Activated CD8-positive, alpha-beta memory T cell treated with anti-CD3 and anti-CD28 coated beads, Interleukin-2, amount 10 ng/mL, durations not matched to agents 7 days and 5 days (primary cell): Measurements from ENCODE around the gene CCDC134. TPM values are rescaled to one million over a fixed set of nuclear protein-coding genes. Genes with fewer than 3 reads are reported as not detected.

Source experiments
- ATAC-seq: fragments of 150-1000 bp; cut with Tn5 transposase; one replicate; pipeline ENCODE4 v1.10.0; 2021; ENCODE audit warnings: moderate library complexity
- CTCF ChIA-PET: fragments of 350-600 bp; sonication (Branson Sonifier 250); formaldehyde crosslinking; loops from one replicate; lab custom pipeline; 2021; ENCODE audit warnings: antibody characterized with exemption; lab: Charles Lee
- DNase-seq: peaks from one replicate; pipeline ENCODE4 v3.0.0-alpha.2; 2020
- H3K27ac Mint-ChIP-seq: one replicate; pipeline ENCODE4 v1.8.0; 2021; ENCODE audit warnings: mild to moderate bottlenecking, mixed read lengths
- H3K27me3 Mint-ChIP-seq: one replicate; pipeline ENCODE4 v1.8.0; 2021; ENCODE audit warnings: mixed read lengths
- H3K36me3 Mint-ChIP-seq: one replicate; pipeline ENCODE4 v1.8.0; 2021; ENCODE audit warnings: mild to moderate bottlenecking, mixed read lengths
- H3K4me1 Mint-ChIP-seq: one replicate; pipeline ENCODE4 v1.8.0; 2021; ENCODE audit warnings: mixed read lengths
- H3K4me3 Mint-ChIP-seq: one replicate; pipeline ENCODE4 v1.8.0; 2021; ENCODE audit warnings: mild to moderate bottlenecking, moderate library complexity, mixed read lengths
- H3K9me3 Mint-ChIP-seq: one replicate; pipeline ENCODE4 v1.8.0; 2022; ENCODE audit warnings: low read depth, mixed read lengths
- total RNA-seq, 2 experiments: library from RNA; stranded (reverse); gene quantifications; one replicate each; pipeline ENCODE4 v1.2.3, GENCODE V29; 2021

Gene CCDC134
- total RNA-seq, 2 experiments from 2014 or later, result 25.3 to 27.9 TPM

DNA sequence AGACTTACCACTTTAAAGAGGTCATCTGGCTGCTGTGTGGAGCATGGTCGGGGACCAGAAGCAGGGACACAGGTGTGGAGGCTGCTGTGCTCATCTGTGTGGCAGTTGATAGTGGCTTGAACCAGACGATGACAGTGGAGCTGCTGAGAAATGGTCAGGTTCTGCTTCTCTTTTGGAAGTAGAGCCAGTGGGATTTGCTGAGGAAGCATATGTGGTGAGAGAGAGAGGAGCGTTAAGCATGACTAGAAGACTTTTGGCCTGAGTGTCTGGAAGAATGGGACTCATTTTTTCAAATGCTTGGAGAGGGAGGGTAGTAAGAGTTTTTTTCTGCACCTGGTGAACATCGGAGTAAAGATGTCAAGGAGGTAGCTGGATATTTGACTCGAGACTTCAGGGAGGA is 20.0 kb downstream of the CCDC134 start:
- no peaks in the 10 kb centered on the region for H3K9me3 Mint-ChIP-seq

GRCh38 chr22:41821471-41822316 is 21.2 kb downstream of the CCDC134 start:
- ATAC-seq, result no peak
- no peak overlapping the region for H3K4me3 Mint-ChIP-seq
- peaks cover 12% of the 10 kb centered on the region for H3K36me3 Mint-ChIP-seq
- H3K9me3 Mint-ChIP-seq, result no peaks in the 10 kb centered on the region
- CTCF ChIA-PET, result interaction anchor here (0.9 to 2.4 kb wide), 14 partner anchors 10 to 125 kb away, joined by 3 to 13 read pairs (median 6); partner anchors contain the start of genes CENPM and SREBF2
- H3K27ac Mint-ChIP-seq, result peak overlapping the region; percentile 73
- no peak for DNase-seq
- no peaks in the 10 kb centered on the region for H3K27me3 Mint-ChIP-seq
- H3K4me1 Mint-ChIP-seq, result peaks cover 21% of the 10 kb centered on the region

More for the DNA sequence above, 20.0 kb downstream of the CCDC134 start:
- no peak for DNase-seq
- CTCF ChIA-PET, result interaction anchor here (0.6 kb wide), 2 partner anchors 41 to 121 kb away, joined by 3 to 4 read pairs; no protein-coding TSS in a partner anchor
- ATAC-seq, result no peak
- H3K36me3 Mint-ChIP-seq, result peaks cover 15% of the 10 kb centered on the region
- H3K27ac Mint-ChIP-seq, result no peak overlapping the region
- H3K4me1 Mint-ChIP-seq, result peaks cover 24% of the 10 kb centered on the region
- H3K27me3 Mint-ChIP-seq, result no peaks in the 10 kb centered on the region
- H3K4me3 Mint-ChIP-seq, result no peak overlapping the region

DNA sequence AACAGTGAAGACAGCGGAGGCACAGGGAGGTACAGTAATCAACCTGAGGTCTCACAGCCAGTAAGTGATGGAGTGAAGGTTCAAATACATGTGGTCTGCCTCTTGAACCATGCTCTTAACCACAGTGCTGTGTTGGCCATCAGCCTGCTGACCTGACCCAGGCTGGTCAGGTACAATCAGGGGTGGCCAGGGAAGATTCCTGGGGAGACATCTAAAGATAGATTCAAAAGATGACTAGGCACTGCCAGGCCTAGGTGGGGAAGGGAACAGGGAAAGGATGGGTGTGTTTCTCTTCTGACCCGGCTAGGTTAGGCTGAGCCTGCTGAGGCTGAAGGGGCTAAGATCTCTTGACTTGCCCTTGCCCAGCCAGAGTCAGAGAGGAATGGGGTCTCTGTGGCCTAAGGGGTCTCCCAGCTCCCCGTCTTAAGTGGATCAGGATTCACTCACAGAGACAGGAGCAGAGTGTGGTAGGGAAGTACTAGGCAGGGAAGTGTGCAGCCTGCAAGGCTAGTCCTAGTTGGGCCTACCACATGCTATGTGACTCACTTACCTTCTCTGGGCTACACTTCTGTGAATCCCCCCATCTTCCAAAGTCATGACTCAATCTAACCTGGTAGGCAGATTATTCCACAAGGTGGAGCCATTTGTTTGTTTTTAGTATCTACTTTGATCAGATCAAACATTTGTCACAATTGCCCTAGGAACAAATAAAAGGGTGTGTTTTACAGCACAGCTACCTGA is 22.0 kb downstream of the CCDC134 start:
- no peaks in the 10 kb centered on the region for H3K27me3 Mint-ChIP-seq
- H3K9me3 Mint-ChIP-seq, result no peaks in the 10 kb centered on the region
- H3K4me1 Mint-ChIP-seq, result peaks cover 23% of the 10 kb centered on the region
- peak overlapping the region; percentile 73 for H3K27ac Mint-ChIP-seq
- peak; percentile 54 for DNase-seq
- CTCF ChIA-PET, result interaction anchor here (0.9 to 2.4 kb wide), 17 partner anchors 9 to 125 kb away, joined by 3 to 13 read pairs (median 5); partner anchors contain the start of genes CENPM, MEI1 and SREBF2
- no peak overlapping the region for H3K4me3 Mint-ChIP-seq
- peak; percentile 84 for ATAC-seq
- H3K36me3 Mint-ChIP-seq, result peaks cover 11% of the 10 kb centered on the region

GRCh38 chr22:41823797-41824196 is 23.3 kb downstream of the CCDC134 start:
- ATAC-seq (no peak), DNase-seq (no peak)
- CTCF ChIA-PET, result no interaction called here
- Mint-ChIP-seq H3K4me1 (peaks cover 28% of the 10 kb centered on the region), H3K9me3 (no peaks in the 10 kb centered on the region), H3K27ac (no peak overlapping the region), H3K27me3 (no peaks in the 10 kb centered on the region), H3K4me3 (no peak overlapping the region), H3K36me3 (peaks cover 11% of the 10 kb centered on the region)

DNA sequence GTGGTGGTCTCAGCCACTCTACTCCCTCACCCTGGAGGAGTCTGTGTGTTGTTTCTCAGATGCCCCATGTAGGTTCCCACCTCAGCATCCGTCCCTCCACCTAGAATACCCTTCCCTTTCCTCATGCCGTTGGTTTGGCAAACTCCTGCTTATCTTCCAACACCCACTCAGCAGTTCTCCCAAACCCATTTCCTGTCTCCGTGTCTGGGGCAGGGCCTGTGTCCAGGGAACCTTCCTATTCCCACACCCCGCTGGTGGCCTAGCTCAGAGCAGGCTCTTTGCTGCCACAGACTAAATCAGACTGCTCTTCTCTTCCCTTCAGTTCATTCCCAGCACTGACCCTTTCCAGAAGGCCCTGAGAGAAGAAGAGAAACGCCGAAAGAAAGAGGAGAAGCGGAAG is 24.9 kb downstream of the CCDC134 start:
- no peak for DNase-seq
- Mint-ChIP-seq H3K36me3 (peaks cover 11% of the 10 kb centered on the region), H3K9me3 (no peaks in the 10 kb centered on the region), H3K4me1 (peaks cover 30% of the 10 kb centered on the region), H3K27me3 (no peaks in the 10 kb centered on the region), H3K27ac (no peak overlapping the region), H3K4me3 (no peak overlapping the region)
- CTCF ChIA-PET, result interaction anchor here (1.2 to 1.4 kb wide), 3 partner anchors 33 to 121 kb away, joined by 3 to 4 read pairs (median 3); partner anchors contain the start of gene CENPM
- no peak for ATAC-seq

DNA sequence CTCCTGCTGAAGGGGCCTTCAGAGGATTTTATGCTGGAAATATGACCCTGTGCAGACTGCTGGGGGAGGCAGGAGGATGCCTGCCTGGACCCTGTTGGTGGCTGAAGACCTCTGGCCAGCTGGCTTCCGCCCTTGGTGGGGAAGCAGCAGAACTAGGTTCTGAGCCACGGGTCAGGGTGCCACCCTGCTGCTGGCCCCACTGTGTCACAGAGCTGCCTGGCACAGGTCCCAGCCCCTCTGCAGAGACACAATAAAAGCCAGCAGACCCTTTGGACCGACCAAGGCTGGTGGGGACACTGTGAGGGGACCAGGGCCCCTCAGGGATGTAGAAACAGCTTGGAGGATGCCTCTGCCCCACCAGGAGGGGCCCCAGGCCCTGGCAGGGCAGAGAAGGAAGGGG is 25.5 kb downstream of the CCDC134 start:
- CTCF ChIA-PET, result interaction anchor here (1.2 to 1.4 kb wide), 3 partner anchors 33 to 121 kb away, joined by 3 to 4 read pairs (median 3); partner anchors contain the start of gene CENPM
- Mint-ChIP-seq H3K4me1 (peaks cover 27% of the 10 kb centered on the region), H3K36me3 (peaks cover 11% of the 10 kb centered on the region), H3K9me3 (no peaks in the 10 kb centered on the region), H3K27me3 (no peaks in the 10 kb centered on the region), H3K4me3 (no peak overlapping the region), H3K27ac (no peak overlapping the region)
- no peak for DNase-seq
- no peak for ATAC-seq

GRCh38 chr22:41826430-41827383 is 26.2 kb downstream of the CCDC134 start:
- no peak overlapping the region for H3K27ac Mint-ChIP-seq
- H3K9me3 Mint-ChIP-seq, result no peaks in the 10 kb centered on the region
- CTCF ChIA-PET, result interaction anchor here (1.2 to 1.5 kb wide), 4 partner anchors 32 to 130 kb away, joined by 3 to 5 read pairs (median 4); partner anchors contain the start of gene CENPM
- no peak for ATAC-seq
- no peaks in the 10 kb centered on the region for H3K27me3 Mint-ChIP-seq
- H3K4me1 Mint-ChIP-seq, result peaks cover 28% of the 10 kb centered on the region
- H3K4me3 Mint-ChIP-seq, result no peak overlapping the region
- DNase-seq, result no peak
- H3K36me3 Mint-ChIP-seq, result peaks cover 16% of the 10 kb centered on the region

- CTCF ChIA-PET, result interaction anchor here (1.5 kb wide), 1 partner anchor 130 kb away, joined by 5 read pairs; no protein-coding TSS in a partner anchor
- no peak for ATAC-seq
- H3K4me1 Mint-ChIP-seq, result peaks cover 25% of the 10 kb centered on the region
- peak overlapping the region; percentile 58 for H3K27ac Mint-ChIP-seq
- no peaks in the 10 kb centered on the region for H3K27me3 Mint-ChIP-seq
- H3K36me3 Mint-ChIP-seq, result peaks cover 18% of the 10 kb centered on the region
- no peaks in the 10 kb centered on the region for H3K9me3 Mint-ChIP-seq
- no peak overlapping the region for H3K4me3 Mint-ChIP-seq
- DNase-seq, result no peak
These were observed 27.2 kb downstream of the CCDC134 start for GRCh38 chr22:41827671-41828070.

DNA sequence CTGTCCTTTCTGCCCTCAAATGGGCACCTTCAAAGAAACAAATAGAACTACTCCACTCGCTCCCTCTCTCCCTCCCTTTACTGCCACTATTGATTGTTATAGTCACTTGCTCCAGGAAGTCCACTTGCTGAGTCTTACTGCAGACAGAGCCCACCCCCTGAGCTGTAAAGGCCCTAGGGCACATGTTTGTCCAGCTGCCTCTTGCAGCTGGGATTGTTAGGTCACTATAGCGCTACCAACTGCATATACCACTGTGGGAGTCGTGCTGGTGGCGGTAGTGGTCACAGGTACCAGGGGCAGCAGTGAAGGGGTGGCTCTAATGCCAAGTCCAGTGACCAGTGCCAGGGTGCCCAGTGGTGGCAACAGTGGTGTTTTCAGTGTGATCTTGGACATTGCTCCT is 28.0 kb downstream of the CCDC134 start:
- CTCF ChIA-PET, result interaction anchor here (0.9 kb wide), 1 partner anchor 97 kb away, joined by 3 read pairs; no protein-coding TSS in a partner anchor
- DNase-seq, result no peak
- ATAC-seq, result no peak
- H3K4me3 Mint-ChIP-seq, result no peak overlapping the region
- peaks cover 22% of the 10 kb centered on the region for H3K4me1 Mint-ChIP-seq
- H3K27ac Mint-ChIP-seq, result peak overlapping the region; percentile 41
- no peaks in the 10 kb centered on the region for H3K9me3 Mint-ChIP-seq
- peaks cover 16% of the 10 kb centered on the region for H3K36me3 Mint-ChIP-seq
- H3K27me3 Mint-ChIP-seq, result no peaks in the 10 kb centered on the region

DNA sequence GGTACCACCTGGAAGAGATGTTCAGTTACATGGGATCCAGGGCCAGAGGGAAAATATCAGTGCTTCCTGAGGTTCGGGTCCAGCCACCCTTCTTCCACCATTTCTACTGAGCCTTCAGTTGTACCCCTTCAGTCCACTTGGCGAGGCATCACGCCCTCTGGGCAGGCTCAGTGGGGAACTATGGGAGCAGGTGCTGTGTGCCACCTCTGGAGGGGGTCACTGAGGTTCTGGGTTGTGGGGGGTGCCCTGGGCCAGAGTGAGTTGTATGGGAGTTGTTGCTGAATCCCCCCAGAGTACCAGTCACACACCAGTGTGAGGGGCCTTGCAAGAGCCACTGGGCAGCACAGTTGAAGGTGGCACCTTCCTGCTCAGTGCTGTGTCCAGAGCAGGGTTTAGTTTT is 29.7 kb downstream of the CCDC134 start:
- Mint-ChIP-seq H3K4me3 (no peak overlapping the region), H3K9me3 (no peaks in the 10 kb centered on the region), H3K36me3 (peaks cover 17% of the 10 kb centered on the region), H3K4me1 (peaks cover 32% of the 10 kb centered on the region), H3K27me3 (no peaks in the 10 kb centered on the region), H3K27ac (peak overlapping the region; percentile 17)
- CTCF ChIA-PET, result interaction anchor here (1.0 to 6.4 kb wide), 2 partner anchors 111 to 133 kb away, joined by 3 to 37 read pairs; no protein-coding TSS in a partner anchor
- no peak for DNase-seq
- no peak for ATAC-seq

DNA sequence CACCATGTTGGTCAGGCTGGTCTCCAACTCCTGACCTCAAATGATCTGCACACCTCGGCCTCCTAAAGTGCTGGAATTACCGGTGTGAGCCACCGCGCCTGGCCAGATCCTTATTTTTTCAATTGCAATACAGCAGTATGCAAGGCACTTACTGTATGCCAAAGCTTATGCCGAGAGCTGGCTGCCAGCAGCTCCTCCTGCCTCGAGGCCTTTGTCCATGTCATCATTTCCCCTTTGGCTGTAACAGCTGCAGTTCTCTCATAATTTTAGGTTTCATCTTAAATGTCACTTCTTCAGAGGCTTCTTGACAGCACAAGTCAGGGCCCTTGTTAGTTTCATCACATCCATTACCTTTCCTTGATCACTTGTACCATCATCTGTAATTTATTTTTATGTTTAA is 30.9 kb downstream of the CCDC134 start:
- peaks cover 25% of the 10 kb centered on the region for H3K36me3 Mint-ChIP-seq
- H3K27ac Mint-ChIP-seq, result peak overlapping the region; percentile 99
- no peaks in the 10 kb centered on the region for H3K9me3 Mint-ChIP-seq
- DNase-seq (no peak), ATAC-seq (no peak)
- CTCF ChIA-PET, result interaction anchor here (1.2 to 6.4 kb wide), 7 partner anchors 9 to 144 kb away, joined by 3 to 37 read pairs (median 13); partner anchors contain the start of gene CCDC134
- H3K27me3 Mint-ChIP-seq, result no peaks in the 10 kb centered on the region
- H3K4me3 Mint-ChIP-seq, result no peak overlapping the region
- H3K4me1 Mint-ChIP-seq, result peaks cover 39% of the 10 kb centered on the region
